ENCODE measurements around the gene FXYD2. TPM values are rescaled to one million over a fixed set of nuclear protein-coding genes. Genes with fewer than 3 reads are reported as not detected.

The FXYD2 gene
- total and polyA plus RNA-seq, 2 of the 13 experiments (the other 11 are each of a cell fraction or from before 2014, with no cell fraction given): 45.9 to 106 TPM

DNA sequence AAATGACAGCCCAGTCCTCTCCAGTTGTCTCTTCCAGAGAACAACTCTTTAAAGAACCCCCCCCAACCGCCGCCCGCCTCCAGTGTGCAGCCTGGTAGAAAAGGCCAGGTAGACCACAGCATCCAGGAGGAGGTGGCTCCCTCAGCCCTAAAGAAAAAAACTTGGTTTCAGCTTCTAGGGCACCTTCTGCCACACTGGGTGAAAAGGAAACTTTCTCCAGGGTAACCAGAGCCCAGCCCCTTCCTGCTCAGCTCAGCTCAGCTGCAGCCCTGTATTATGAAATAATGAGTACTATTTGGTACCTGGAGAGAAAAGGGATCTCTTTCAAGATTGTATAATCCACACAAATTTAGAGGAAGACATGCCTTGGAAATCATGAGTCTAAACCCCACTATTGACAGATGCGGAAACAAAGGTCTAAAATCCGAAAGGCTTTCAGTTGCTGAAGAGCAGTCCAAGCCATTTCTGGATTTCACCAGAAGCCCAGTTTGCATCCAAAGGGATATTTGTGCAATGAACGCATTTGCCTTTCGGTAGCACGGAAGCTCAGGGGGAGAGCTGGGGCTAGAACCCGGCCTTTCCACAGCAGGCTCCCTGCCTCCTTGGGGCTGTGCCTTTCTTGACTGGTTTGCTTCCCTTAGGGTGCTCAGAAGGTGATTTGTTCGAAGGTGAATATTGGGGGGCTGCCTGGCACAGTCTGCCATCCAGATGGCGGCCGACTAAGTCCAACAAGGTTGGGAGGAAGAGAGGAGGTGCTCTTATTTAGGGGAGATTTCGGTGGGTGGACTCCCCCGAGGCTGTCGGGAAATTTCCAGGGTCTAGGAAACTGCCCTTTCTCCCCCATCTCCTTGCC is 48.7 kb upstream of the FXYD2 start:
- no peaks in the 10 kb centered on the region for H3K36me3 ChIP-seq (replicated peaks in 1 of 2; ENCODE audit: control insufficient read depth in 1 of 2, insufficient read depth in 2 of 2, low read length in 2 of 2)
- BruUV-seq (replicated peaks): no TSS peak
- no peak for DNase-seq (ENCODE audit: low spot score)
- H2AFZ ChIP-seq (ENCODE audit: low read length): no peak overlapping the region
- H3K9ac ChIP-seq (ENCODE audit: insufficient read depth, low read depth, low read length): no peak overlapping the region
- CTCF ChIA-PET (ENCODE audit: low intra/inter-chr PET ratio, low total read pairs): no interaction called here
- in situ Hi-C loops (cut with HindIII; ENCODE audit: extremely low pct_ligation_motif_present, low pct_unique_long_range_greater_than_20kb): no loop called here
- no peak overlapping the region for H3K27ac ChIP-seq (ENCODE audit: extremely low read length, insufficient read depth, low read length)
- no peaks in the 10 kb centered on the region for H3K4me1 ChIP-seq (ENCODE audit: insufficient read depth, low read length)
- ATAC-seq: no peak
- no peaks in the 10 kb centered on the region for H4K20me1 ChIP-seq (ENCODE audit: insufficient read depth, low read length)
- 26% methylated on average over 14 of the region's 15 CpGs for WGBS (ENCODE audit: low lambda C conversion rate)
- POLR2A ChIA-PET: no interaction called here
- H3K4me3 ChIP-seq (replicated peaks in 1 of 3; ENCODE audit: insufficient read depth in 1 of 3, low read depth in 2 of 3, low read length in 3 of 3): no peak overlapping the region
- no peak for FAIRE-seq
- H3K9me3 ChIP-seq (ENCODE audit: low read length): no peaks in the 10 kb centered on the region
- H3K27me3 ChIP-seq (ENCODE audit: control insufficient read depth in 1 of 2, insufficient read depth in 2 of 2, low read length in 2 of 2): peaks cover 9 to 97% of the 10 kb centered on the region in 2 experiments
- H3K4me2 ChIP-seq (ENCODE audit: low read depth, low read length): no peak overlapping the region
- TF ChIP-seq, protein P1, sequence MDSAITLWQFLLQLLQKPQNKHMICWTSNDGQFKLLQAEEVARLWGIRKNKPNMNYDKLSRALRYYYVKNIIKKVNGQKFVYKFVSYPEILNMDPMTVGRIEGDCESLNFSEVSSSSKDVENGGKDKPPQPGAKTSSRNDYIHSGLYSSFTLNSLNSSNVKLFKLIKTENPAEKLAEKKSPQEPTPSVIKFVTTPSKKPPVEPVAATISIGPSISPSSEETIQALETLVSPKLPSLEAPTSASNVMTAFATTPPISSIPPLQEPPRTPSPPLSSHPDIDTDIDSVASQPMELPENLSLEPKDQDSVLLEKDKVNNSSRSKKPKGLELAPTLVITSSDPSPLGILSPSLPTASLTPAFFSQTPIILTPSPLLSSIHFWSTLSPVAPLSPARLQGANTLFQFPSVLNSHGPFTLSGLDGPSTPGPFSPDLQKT (CRISPR knock-in tag; IDR thresholded peaks at IDR 0.05; ENCODE audit: borderline replicate concordance): no peak
- intact Hi-C loops (cut with micrococcal nuclease; ENCODE audit: unreplicated experiment): no loop called here
- H3K79me2 ChIP-seq (ENCODE audit: insufficient read depth, low read length): no peaks in the 10 kb centered on the region

GRCh38 chr11:117872420-117872961 is 47.9 kb upstream of the FXYD2 start:
- ChIA-PET POLR2A (no interaction called here), CTCF (ENCODE audit: low intra/inter-chr PET ratio, low total read pairs) (no interaction called here)
- TF ChIP-seq ZNF629 (CRISPR knock-in tag; conservative IDR thresholded peaks at IDR 0.05) (no peak), ETV6 (CRISPR knock-in tag; conservative IDR thresholded peaks at IDR 0.05) (no peak), PTBP1 (IDR thresholded peaks at IDR 0.05; ENCODE audit: low read depth, low read length, poor library complexity, severe bottlenecking) (no peak), HDAC6 (IDR thresholded peaks at IDR 0.05; ENCODE audit: low read depth, low read length) (no peak), ERF (CRISPR knock-in tag; IDR thresholded peaks at IDR 0.05) (no peak)
- no peaks in the 10 kb centered on the region for H3K4me1 ChIP-seq (ENCODE audit: insufficient read depth, low read length)
- in situ Hi-C loops (cut with HindIII; ENCODE audit: extremely low pct_ligation_motif_present, low pct_unique_long_range_greater_than_20kb): no loop called here
- H3K9me3 ChIP-seq (ENCODE audit: low read length): no peaks in the 10 kb centered on the region
- H3K36me3 ChIP-seq (replicated peaks in 1 of 2; ENCODE audit: control insufficient read depth in 1 of 2, insufficient read depth in 2 of 2, low read length in 2 of 2): no peaks in the 10 kb centered on the region
- no peaks in the 10 kb centered on the region for H3K79me2 ChIP-seq (ENCODE audit: insufficient read depth, low read length)
- no peak overlapping the region for H3K27ac ChIP-seq (ENCODE audit: extremely low read length, insufficient read depth, low read length)
- no peak overlapping the region for H3K4me3 ChIP-seq (replicated peaks in 1 of 3; ENCODE audit: insufficient read depth in 1 of 3, low read depth in 2 of 3, low read length in 3 of 3)
- no peak overlapping the region for H2AFZ ChIP-seq (ENCODE audit: low read length)
- intact Hi-C loops (cut with micrococcal nuclease; ENCODE audit: unreplicated experiment): no loop called here
- H4K20me1 ChIP-seq (ENCODE audit: insufficient read depth, low read length): no peaks in the 10 kb centered on the region
- 4% methylated on average over 11 of the region's 12 CpGs for WGBS (ENCODE audit: low lambda C conversion rate)
- no peak overlapping the region for H3K9ac ChIP-seq (ENCODE audit: insufficient read depth, low read depth, low read length)
- no peak for ATAC-seq
- BruUV-seq (replicated peaks): no TSS peak
- H3K4me2 ChIP-seq (ENCODE audit: low read depth, low read length): no peak overlapping the region
- no peak for FAIRE-seq
- DNase-seq (ENCODE audit: low spot score): no peak
- peaks cover 10 to 96% of the 10 kb centered on the region in 2 experiments; a peak in 4 of 5 replicates for H3K27me3 ChIP-seq (ENCODE audit: control insufficient read depth in 1 of 2, insufficient read depth in 2 of 2, low read length in 2 of 2)

Measured in HepG2 (cell line).